HEK293 (cell line): ENCODE results near the gene PC.

ENCODE experiments used
- CTCF ChIA-PET: fragments of 350-600 bp; formaldehyde crosslinking; extraction: SDS; loops from one replicate; lab custom pipeline; 2021; ENCODE audit warnings: antibody characterized with exemption; lab: Yijun Ruan, JAX
- POLR2A ChIA-PET: fragments of 300-600 bp; formaldehyde crosslinking; extraction: SDS; loops from one replicate; lab custom pipeline; 2020; ENCODE audit warnings: antibody characterized with exemption, inconsistent platforms; lab: Yijun Ruan, JAX
- H3K27ac ChIP-seq: fragments of 200-500 bp; sonication (Bioruptor generic); 2 replicates; pipeline ENCODE4 v1.5.1; 2014; ENCODE audit warnings: low read depth, low read length, control low read depth, inconsistent platforms; ENCODE audit errors: extremely low read depth
- H3K36me3 ChIP-seq, 2 experiments: fragments of 200-500 bp in 1 of 2; sonication (Bioruptor generic) in 1 of 2; 1 replicate in 1 of 2; 2 replicates in 1 of 2; pipeline ENCODE4 v1.5.1; 2014 to 2017; ENCODE audit warnings: inconsistent platforms in 2 of 2, low read length in 2 of 2; ENCODE audit not compliant: control insufficient read depth in 2 of 2, insufficient read depth in 1 of 2
- H3K4me1 ChIP-seq: fragments of 200-500 bp; sonication (Bioruptor generic); 2 replicates; pipeline ENCODE4 v1.5.1; 2014; ENCODE audit warnings: mild to moderate bottlenecking, low read length, inconsistent platforms; ENCODE audit not compliant: control insufficient read depth, insufficient read depth
- H3K4me3 ChIP-seq: 2 replicates; pipeline ENCODE4 v1.5.1; 2011; ENCODE audit warnings: low read depth, mild to moderate bottlenecking, control low read depth, low read length, moderate library complexity
- H3K9me3 ChIP-seq: fragments of 200-500 bp; sonication (Bioruptor generic); 2 replicates; pipeline ENCODE4 v1.5.1; 2014; ENCODE audit warnings: low read depth, low read length, inconsistent platforms; ENCODE audit not compliant: control insufficient read depth, insufficient read depth
- MEIS1 ChIP-seq: sonication (generic); formaldehyde crosslinking; IDR thresholded peaks from 2 replicates; pipeline ENCODE4 v1.8.1; 2022; ENCODE audit warnings: missing genetic modification reagents, mild to moderate bottlenecking, borderline replicate concordance
- MYNN ChIP-seq: fragments of 450-650 bp; formaldehyde crosslinking; IDR thresholded peaks from 2 replicates; pipeline ENCODE4 v1.5.1; 2016; ENCODE audit warnings: missing biosample characterization, missing genetic modification characterization, borderline replicate concordance
- YY1 ChIP-seq: fragments of 450-650 bp; formaldehyde crosslinking; IDR thresholded peaks from 2 replicates; pipeline ENCODE4 v1.5.1; 2018; ENCODE audit warnings: missing biosample characterization, missing genetic modification characterization
- ZBTB1 ChIP-seq: fragments of 450-650 bp; formaldehyde crosslinking; IDR thresholded peaks from 2 replicates; pipeline ENCODE4 v1.5.1; 2016; ENCODE audit warnings: missing biosample characterization, missing genetic modification characterization
- ZEB2 ChIP-seq: fragments of 450-650 bp; formaldehyde crosslinking; IDR thresholded peaks from 2 replicates; pipeline ENCODE4 v1.5.1; 2016; ENCODE audit warnings: missing biosample characterization, missing genetic modification characterization
- ZNF10 ChIP-seq: fragments of 450-650 bp; formaldehyde crosslinking; IDR thresholded peaks from 2 replicates; pipeline ENCODE4 v1.5.1; 2017; ENCODE audit warnings: missing biosample characterization, missing genetic modification characterization
- ZNF121 ChIP-seq: fragments of 450-650 bp; formaldehyde crosslinking; IDR thresholded peaks from 2 replicates; pipeline ENCODE4 v1.5.1; 2016; ENCODE audit warnings: missing biosample characterization, missing genetic modification characterization
- ZNF146 ChIP-seq: fragments of 450-650 bp; formaldehyde crosslinking; IDR thresholded peaks from 2 replicates; pipeline ENCODE4 v1.5.1; 2016; ENCODE audit warnings: missing biosample characterization, missing genetic modification characterization
- ZNF184 ChIP-seq: fragments of 450-650 bp; IDR thresholded peaks from 2 replicates; pipeline ENCODE4 v1.5.1; 2018; ENCODE audit warnings: missing biosample characterization, mild to moderate bottlenecking, missing genetic modification characterization
- ZNF223 ChIP-seq: fragments of 450-650 bp; formaldehyde crosslinking; IDR thresholded peaks from 2 replicates; pipeline ENCODE4 v1.5.1; 2016; ENCODE audit warnings: missing biosample characterization, missing genetic modification characterization
- ZNF274 ChIP-seq, 2 experiments: fragments of 200-500 bp in 1 of 2; fragments of 450-650 bp in 1 of 2; sonication (Bioruptor generic) in 1 of 2; formaldehyde crosslinking in 1 of 2; IDR thresholded peaks; 2 replicates each; pipeline versions ENCODE4 v1.5.1 to v1.6.1; 2014 to 2016; ENCODE audit warnings: borderline replicate concordance in 1 of 2, inconsistent platforms in 1 of 2, low read length in 1 of 2, missing biosample characterization in 1 of 2, missing genetic modification characterization in 1 of 2
- ZNF292 ChIP-seq: fragments of 450-650 bp; formaldehyde crosslinking; IDR thresholded peaks from 2 replicates; pipeline ENCODE4 v1.5.1; 2016; ENCODE audit warnings: low read depth, missing biosample characterization, missing genetic modification characterization, borderline replicate concordance
- ZNF37A ChIP-seq: fragments of 450-650 bp; IDR thresholded peaks from 2 replicates; pipeline ENCODE4 v1.5.1; 2018; ENCODE audit warnings: missing biosample characterization, missing genetic modification characterization
- ZNF391 ChIP-seq: fragments of 450-650 bp; formaldehyde crosslinking; IDR thresholded peaks from 2 replicates; pipeline ENCODE4 v1.5.1; 2016; ENCODE audit warnings: low read depth, missing biosample characterization, missing genetic modification characterization, borderline replicate concordance
- ZNF626 ChIP-seq: fragments of 450-650 bp; sonication (Bioruptor Pico); formaldehyde crosslinking; IDR thresholded peaks from 2 replicates; pipeline ENCODE4 v1.5.1; 2018; ENCODE audit warnings: missing biosample characterization, missing genetic modification characterization, inconsistent platforms
- ZNF660 ChIP-seq: fragments of 450-650 bp; IDR thresholded peaks from 2 replicates; pipeline ENCODE4 v1.5.1; 2018; ENCODE audit warnings: missing biosample characterization, mild to moderate bottlenecking, missing genetic modification characterization
- ZNF664 ChIP-seq: fragments of 450-650 bp; formaldehyde crosslinking; IDR thresholded peaks from 2 replicates; pipeline ENCODE4 v1.5.1; 2016; ENCODE audit warnings: missing biosample characterization, missing genetic modification characterization
- ZNF792 ChIP-seq: fragments of 450-650 bp; formaldehyde crosslinking; IDR thresholded peaks from 2 replicates; pipeline ENCODE4 v1.5.1; 2016; ENCODE audit warnings: missing biosample characterization, missing genetic modification characterization
- TF ChIP-seq, protein P1 (sequence below): fragments of 450-650 bp; formaldehyde crosslinking; IDR thresholded peaks from 2 replicates; pipeline ENCODE4 v1.5.1; 2016; ENCODE audit warnings: missing biosample characterization, missing genetic modification characterization
- TF ChIP-seq, protein P2 (sequence below): fragments of 450-650 bp; formaldehyde crosslinking; IDR thresholded peaks from 2 replicates; pipeline ENCODE4; 2016; ENCODE audit warnings: missing biosample characterization, missing genetic modification characterization
- TF ChIP-seq, protein P3 (sequence below): fragments of 450-650 bp; formaldehyde crosslinking; IDR thresholded peaks from 2 replicates; pipeline ENCODE4 v1.5.1; 2017; ENCODE audit warnings: missing biosample characterization, missing genetic modification characterization
- TF ChIP-seq, protein P4 (sequence below): fragments of 450-650 bp; formaldehyde crosslinking; IDR thresholded peaks from 2 replicates; pipeline ENCODE4 v1.5.1; 2016; ENCODE audit warnings: missing biosample characterization, missing genetic modification characterization
- TF ChIP-seq, protein P5 (sequence below): fragments of 450-650 bp; formaldehyde crosslinking; IDR thresholded peaks from 2 replicates; pipeline ENCODE4 v1.5.1; 2016; ENCODE audit warnings: missing biosample characterization, missing genetic modification characterization, low read depth
- TF ChIP-seq, protein P6 (sequence below): fragments of 450-650 bp; formaldehyde crosslinking; IDR thresholded peaks from 2 replicates; pipeline ENCODE4 v1.5.1; 2016; ENCODE audit warnings: missing biosample characterization, missing genetic modification characterization

The PC gene

DNA sequence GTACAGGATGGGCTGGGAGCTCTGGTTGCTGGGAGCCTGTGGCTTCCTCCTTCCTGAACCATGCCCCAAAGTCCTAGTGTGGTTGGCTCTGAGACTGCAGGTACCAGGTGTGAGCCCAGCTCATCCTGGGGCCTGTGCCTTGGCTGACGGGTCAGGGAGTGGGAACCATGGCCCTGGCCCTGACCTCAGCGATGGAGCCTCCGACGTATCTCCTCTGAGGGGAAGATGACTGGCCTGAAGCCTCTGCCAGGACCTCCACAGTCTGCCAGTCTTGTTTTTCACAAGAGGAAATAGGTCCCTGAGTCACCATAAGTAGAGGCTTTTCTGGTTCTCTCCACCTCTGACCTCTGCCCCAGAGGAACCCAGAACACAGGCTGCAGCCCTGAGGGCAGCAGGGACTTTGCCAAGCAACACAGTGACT is 111.5 kb downstream of the PC start (continued):
- TF ChIP-seq, protein P1, sequence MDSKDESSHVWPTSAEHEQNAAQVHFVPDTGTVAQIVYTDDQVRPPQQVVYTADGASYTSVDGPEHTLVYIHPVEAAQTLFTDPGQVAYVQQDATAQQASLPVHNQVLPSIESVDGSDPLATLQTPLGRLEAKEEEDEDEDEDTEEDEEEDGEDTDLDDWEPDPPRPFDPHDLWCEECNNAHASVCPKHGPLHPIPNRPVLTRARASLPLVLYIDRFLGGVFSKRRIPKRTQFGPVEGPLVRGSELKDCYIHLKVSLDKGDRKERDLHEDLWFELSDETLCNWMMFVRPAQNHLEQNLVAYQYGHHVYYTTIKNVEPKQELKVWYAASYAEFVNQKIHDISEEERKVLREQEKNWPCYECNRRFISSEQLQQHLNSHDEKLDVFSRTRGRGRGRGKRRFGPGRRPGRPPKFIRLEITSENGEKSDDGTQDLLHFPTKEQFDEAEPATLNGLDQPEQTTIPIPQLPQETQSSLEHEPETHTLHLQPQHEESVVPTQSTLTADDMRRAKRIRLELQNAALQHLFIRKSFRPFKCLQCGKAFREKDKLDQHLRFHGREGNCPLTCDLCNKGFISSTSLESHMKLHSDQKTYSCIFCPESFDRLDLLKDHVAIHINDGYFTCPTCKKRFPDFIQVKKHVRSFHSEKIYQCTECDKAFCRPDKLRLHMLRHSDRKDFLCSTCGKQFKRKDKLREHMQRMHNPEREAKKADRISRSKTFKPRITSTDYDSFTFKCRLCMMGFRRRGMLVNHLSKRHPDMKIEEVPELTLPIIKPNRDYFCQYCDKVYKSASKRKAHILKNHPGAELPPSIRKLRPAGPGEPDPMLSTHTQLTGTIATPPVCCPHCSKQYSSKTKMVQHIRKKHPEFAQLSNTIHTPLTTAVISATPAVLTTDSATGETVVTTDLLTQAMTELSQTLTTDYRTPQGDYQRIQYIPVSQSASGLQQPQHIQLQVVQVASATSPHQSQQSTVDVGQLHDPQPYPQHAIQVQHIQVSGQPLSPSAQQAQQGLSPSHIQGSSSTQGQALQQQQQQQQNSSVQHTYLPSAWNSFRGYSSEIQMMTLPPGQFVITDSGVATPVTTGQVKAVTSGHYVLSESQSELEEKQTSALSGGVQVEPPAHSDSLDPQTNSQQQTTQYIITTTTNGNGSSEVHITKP (tag by site-specific recombination), result no peak
- no peak for TF ChIP-seq MEIS1
- no peak for TF ChIP-seq ZNF660
- no peak for TF ChIP-seq ZNF664 (tag by site-specific recombination)

DNA sequence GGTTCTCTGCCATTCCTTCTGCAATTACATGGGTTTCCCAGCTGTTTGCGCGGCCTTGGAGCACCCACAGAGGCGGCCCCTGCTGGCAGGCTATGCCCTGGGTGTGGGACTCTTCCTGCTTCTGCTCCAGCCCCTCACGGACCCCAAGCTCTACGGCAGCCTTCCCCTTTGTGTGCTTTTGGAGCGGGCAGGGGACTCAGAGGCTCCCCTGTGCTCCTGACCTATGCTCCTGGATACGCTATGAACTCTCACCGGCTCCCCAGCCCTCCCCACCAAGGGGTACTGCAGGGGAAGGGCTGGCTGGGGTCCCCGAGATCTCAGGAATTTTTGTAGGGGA is 112.3 kb downstream of the PC start:
- peaks cover 0 to 64% of the 10 kb centered on the region in 2 experiments; a peak in 1 of 3 replicates for H3K36me3 ChIP-seq
- H3K4me1 ChIP-seq, result no peaks in the 10 kb centered on the region
- no peak overlapping the region for H3K27ac ChIP-seq
- H3K9me3 ChIP-seq, result no peaks in the 10 kb centered on the region
- ChIA-PET CTCF (interaction anchor here (0.5 to 0.7 kb wide), 2 partner anchors 128 to 253 kb away, joined by 3 to 4 read pairs; partner anchors contain the start of gene CCDC87), POLR2A (interaction anchor here (0.7 to 5.2 kb wide), 2 partner anchors 9 to 304 kb away, joined by 3 to 40 read pairs; no protein-coding TSS in a partner anchor)
- H3K4me3 ChIP-seq, result no peak overlapping the region
- TF ChIP-seq ZNF792 (tag by site-specific recombination) (no peak), ZNF146 (tag by site-specific recombination) (no peak), ZEB2 (no peak), ZNF10 (tag by site-specific recombination) (no peak), ZNF391 (no peak), ZNF184 (no peak), YY1 (tag by site-specific recombination) (no peak), ZNF292 (tag by site-specific recombination) (no peak), ZNF626 (no peak), MYNN (tag by site-specific recombination) (no peak), ZNF37A (tag by site-specific recombination) (no peak), ZNF274 (IDR thresholded peaks at IDR 0.05; ENCODE audit: low read length) (no peak), ZNF274 (tag by site-specific recombination; IDR thresholded peaks at IDR 0.05; ENCODE audit: borderline replicate concordance) (no peak), ZNF223 (tag by site-specific recombination) (no peak), ZNF121 (tag by site-specific recombination) (no peak), ZBTB1 (tag by site-specific recombination) (no peak)
- TF ChIP-seq, protein P2, sequence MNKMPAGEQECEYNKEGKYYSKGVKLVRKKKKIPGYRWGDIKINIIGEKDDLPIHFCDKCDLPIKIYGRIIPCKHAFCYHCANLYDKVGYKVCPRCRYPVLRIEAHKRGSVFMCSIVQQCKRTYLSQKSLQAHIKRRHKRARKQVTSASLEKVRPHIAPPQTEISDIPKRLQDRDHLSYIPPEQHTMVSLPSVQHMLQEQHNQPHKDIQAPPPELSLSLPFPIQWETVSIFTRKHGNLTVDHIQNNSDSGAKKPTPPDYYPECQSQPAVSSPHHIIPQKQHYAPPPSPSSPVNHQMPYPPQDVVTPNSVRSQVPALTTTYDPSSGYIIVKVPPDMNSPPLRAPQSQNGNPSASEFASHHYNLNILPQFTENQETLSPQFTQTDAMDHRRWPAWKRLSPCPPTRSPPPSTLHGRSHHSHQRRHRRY (tag by site-specific recombination), result no peak
- TF ChIP-seq, protein P3, sequence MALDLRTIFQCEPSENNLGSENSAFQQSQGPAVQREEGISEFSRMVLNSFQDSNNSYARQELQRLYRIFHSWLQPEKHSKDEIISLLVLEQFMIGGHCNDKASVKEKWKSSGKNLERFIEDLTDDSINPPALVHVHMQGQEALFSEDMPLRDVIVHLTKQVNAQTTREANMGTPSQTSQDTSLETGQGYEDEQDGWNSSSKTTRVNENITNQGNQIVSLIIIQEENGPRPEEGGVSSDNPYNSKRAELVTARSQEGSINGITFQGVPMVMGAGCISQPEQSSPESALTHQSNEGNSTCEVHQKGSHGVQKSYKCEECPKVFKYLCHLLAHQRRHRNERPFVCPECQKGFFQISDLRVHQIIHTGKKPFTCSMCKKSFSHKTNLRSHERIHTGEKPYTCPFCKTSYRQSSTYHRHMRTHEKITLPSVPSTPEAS (tag by site-specific recombination), result no peak
- TF ChIP-seq, protein P4, sequence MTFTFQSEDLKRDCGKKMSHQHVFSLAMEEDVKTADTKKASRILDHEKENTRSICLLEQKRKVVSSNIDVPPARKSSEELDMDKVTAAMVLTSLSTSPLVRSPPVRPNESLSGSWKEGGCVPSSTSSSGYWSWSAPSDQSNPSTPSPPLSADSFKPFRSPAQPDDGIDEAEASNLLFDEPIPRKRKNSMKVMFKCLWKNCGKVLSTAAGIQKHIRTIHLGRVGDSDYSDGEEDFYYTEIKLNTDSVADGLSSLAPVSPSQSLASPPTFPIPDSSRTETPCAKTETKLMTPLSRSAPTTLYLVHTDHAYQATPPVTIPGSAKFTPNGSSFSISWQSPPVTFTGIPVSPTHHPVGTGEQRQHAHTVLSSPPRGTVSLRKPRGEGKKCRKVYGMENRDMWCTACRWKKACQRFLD (tag by site-specific recombination), result no peak
- TF ChIP-seq, protein P5, sequence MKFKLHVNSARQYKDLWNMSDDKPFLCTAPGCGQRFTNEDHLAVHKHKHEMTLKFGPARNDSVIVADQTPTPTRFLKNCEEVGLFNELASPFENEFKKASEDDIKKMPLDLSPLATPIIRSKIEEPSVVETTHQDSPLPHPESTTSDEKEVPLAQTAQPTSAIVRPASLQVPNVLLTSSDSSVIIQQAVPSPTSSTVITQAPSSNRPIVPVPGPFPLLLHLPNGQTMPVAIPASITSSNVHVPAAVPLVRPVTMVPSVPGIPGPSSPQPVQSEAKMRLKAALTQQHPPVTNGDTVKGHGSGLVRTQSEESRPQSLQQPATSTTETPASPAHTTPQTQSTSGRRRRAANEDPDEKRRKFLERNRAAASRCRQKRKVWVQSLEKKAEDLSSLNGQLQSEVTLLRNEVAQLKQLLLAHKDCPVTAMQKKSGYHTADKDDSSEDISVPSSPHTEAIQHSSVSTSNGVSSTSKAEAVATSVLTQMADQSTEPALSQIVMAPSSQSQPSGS (tag by site-specific recombination), result no peak
- TF ChIP-seq, protein P6, sequence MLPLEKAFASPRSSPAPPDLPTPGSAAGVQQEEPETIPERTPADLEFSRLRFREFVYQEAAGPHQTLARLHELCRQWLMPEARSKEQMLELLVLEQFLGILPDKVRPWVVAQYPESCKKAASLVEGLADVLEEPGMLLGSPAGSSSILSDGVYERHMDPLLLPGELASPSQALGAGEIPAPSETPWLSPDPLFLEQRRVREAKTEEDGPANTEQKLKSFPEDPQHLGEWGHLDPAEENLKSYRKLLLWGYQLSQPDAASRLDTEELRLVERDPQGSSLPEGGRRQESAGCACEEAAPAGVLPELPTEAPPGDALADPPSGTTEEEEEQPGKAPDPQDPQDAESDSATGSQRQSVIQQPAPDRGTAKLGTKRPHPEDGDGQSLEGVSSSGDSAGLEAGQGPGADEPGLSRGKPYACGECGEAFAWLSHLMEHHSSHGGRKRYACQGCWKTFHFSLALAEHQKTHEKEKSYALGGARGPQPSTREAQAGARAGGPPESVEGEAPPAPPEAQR (tag by site-specific recombination), result no peak
